KMS-11 (cell line): Measurements from ENCODE around the gene TYW5.

ENCODE experiments used
- H2AFZ ChIP-seq: fragments of 200-600 bp; sonication (generic); 2 replicates; pipeline ENCODE4 v1.6.1; 2016; ENCODE audit warnings: antibody characterized with exemption, mixed run types, low read depth
- H3K27ac ChIP-seq: fragments of 200-600 bp; sonication (generic); 2 replicates; pipeline ENCODE4 v1.6.1; 2016; ENCODE audit warnings: mild to moderate bottlenecking, mixed run types
- H3K27me3 ChIP-seq: fragments of 200-600 bp; sonication (generic); 2 replicates; pipeline ENCODE4 v1.6.1; 2017; ENCODE audit warnings: mild to moderate bottlenecking, low read depth, mixed run types, moderate library complexity; ENCODE audit not compliant: insufficient read depth
- H3K36me3 ChIP-seq: fragments of 200-600 bp; sonication (generic); 2 replicates; pipeline ENCODE4 v1.6.1; 2017; ENCODE audit warnings: mild to moderate bottlenecking, mixed run types; ENCODE audit not compliant: insufficient read depth
- H3K4me1 ChIP-seq: fragments of 200-600 bp; sonication (generic); 2 replicates; pipeline ENCODE4 v1.6.1; 2016; ENCODE audit warnings: mild to moderate bottlenecking, low read depth, mixed run types; ENCODE audit not compliant: poor library complexity, severe bottlenecking
- H3K4me2 ChIP-seq: fragments of 200-600 bp; sonication (generic); 2 replicates; pipeline ENCODE4 v1.7.0; 2016; ENCODE audit warnings: mild to moderate bottlenecking, mixed run types
- H3K4me3 ChIP-seq: fragments of 200-600 bp; sonication (generic); IDR thresholded peaks from 2 replicates; pipeline ENCODE4 v1.6.1; 2017; ENCODE audit warnings: low read depth, low read length, mixed read lengths; ENCODE audit not compliant: insufficient read depth
- H3K79me2 ChIP-seq: fragments of 200-600 bp; sonication (generic); 2 replicates; pipeline ENCODE4 v1.6.1; 2016; ENCODE audit warnings: low read depth, mixed run types; ENCODE audit not compliant: insufficient read depth
- H3K9ac ChIP-seq: fragments of 200-600 bp; sonication (generic); 2 replicates; pipeline ENCODE4 v1.6.1; 2016; ENCODE audit warnings: mild to moderate bottlenecking, mixed run types
- H4K20me1 ChIP-seq: fragments of 200-600 bp; sonication (generic); 2 replicates; pipeline ENCODE4 v1.6.1; 2016; ENCODE audit warnings: mild to moderate bottlenecking, mixed run types; ENCODE audit not compliant: insufficient read depth
- TF ChIP-seq, protein P1 (sequence below): fragments of 200-600 bp; sonication (generic); conservative IDR thresholded peaks from 2 replicates; pipeline ENCODE4 v1.6.1; 2017; ENCODE audit warnings: low read depth, mild to moderate bottlenecking, antibody characterized with exemption, low read length, moderate library complexity, mixed read lengths

The TYW5 gene

GRCh38 chr2:199997296-199997695, 42.0 kb upstream of the TYW5 start:
- Histone ChIP-seq H3K36me3 (no peaks in the 10 kb centered on the region), H3K27ac (no peak overlapping the region), H3K4me3 (no peak overlapping the region), H3K4me1 (no peaks in the 10 kb centered on the region), H3K9ac (no peak overlapping the region), H4K20me1 (no peaks in the 10 kb centered on the region), H3K79me2 (no peaks in the 10 kb centered on the region), H3K27me3 (no peaks in the 10 kb centered on the region), H3K4me2 (no peak overlapping the region), H2AFZ (no peak overlapping the region)
- TF ChIP-seq, protein P1, sequence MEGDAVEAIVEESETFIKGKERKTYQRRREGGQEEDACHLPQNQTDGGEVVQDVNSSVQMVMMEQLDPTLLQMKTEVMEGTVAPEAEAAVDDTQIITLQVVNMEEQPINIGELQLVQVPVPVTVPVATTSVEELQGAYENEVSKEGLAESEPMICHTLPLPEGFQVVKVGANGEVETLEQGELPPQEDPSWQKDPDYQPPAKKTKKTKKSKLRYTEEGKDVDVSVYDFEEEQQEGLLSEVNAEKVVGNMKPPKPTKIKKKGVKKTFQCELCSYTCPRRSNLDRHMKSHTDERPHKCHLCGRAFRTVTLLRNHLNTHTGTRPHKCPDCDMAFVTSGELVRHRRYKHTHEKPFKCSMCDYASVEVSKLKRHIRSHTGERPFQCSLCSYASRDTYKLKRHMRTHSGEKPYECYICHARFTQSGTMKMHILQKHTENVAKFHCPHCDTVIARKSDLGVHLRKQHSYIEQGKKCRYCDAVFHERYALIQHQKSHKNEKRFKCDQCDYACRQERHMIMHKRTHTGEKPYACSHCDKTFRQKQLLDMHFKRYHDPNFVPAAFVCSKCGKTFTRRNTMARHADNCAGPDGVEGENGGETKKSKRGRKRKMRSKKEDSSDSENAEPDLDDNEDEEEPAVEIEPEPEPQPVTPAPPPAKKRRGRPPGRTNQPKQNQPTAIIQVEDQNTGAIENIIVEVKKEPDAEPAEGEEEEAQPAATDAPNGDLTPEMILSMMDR: no peak

DNA sequence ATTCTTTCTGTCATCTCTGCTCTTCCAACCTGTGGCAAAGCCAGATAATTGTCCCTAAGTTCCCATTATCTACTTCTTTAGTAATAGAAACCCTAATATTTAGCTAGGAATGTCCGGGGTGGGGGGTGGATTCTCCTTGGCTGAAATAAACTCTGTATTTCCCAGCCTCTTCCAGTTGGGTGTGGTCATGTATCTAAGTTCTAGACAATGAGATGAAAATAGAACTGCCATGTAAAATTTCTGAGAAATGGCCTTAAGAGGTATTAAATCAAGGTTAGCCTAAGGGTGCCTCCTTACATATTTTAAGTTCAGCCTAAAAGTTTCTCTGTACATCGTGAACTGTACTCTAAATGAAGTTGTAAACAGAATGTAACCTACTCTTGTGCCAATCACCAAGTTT, 39.6 kb upstream of the TYW5 start:
- TF ChIP-seq, protein P1: no peak
- H3K4me3 ChIP-seq: no peak overlapping the region
- no peak overlapping the region for H3K9ac ChIP-seq
- H3K27me3 ChIP-seq: no peaks in the 10 kb centered on the region
- no peak overlapping the region for H3K4me2 ChIP-seq
- H4K20me1 ChIP-seq: no peaks in the 10 kb centered on the region
- no peaks in the 10 kb centered on the region for H3K36me3 ChIP-seq
- no peaks in the 10 kb centered on the region for H3K79me2 ChIP-seq
- no peaks in the 10 kb centered on the region for H3K4me1 ChIP-seq
- no peak overlapping the region for H3K27ac ChIP-seq
- no peak overlapping the region for H2AFZ ChIP-seq

GRCh38 chr2:199994371-199994770, 39.1 kb upstream of the TYW5 start:
- H3K4me3 ChIP-seq: no peak overlapping the region
- H3K9ac ChIP-seq: no peak overlapping the region
- H3K36me3 ChIP-seq: no peaks in the 10 kb centered on the region
- no peak overlapping the region for H3K27ac ChIP-seq
- no peaks in the 10 kb centered on the region for H3K4me1 ChIP-seq
- no peaks in the 10 kb centered on the region for H4K20me1 ChIP-seq
- TF ChIP-seq, protein P1: no peak
- H3K79me2 ChIP-seq: no peaks in the 10 kb centered on the region
- H3K4me2 ChIP-seq: no peak overlapping the region
- no peaks in the 10 kb centered on the region for H3K27me3 ChIP-seq
- H2AFZ ChIP-seq: no peak overlapping the region

GRCh38 chr2:199992296-199992695, 37.0 kb upstream of the TYW5 start:
- no peak overlapping the region for H3K27ac ChIP-seq
- H2AFZ ChIP-seq: no peak overlapping the region
- no peaks in the 10 kb centered on the region for H3K36me3 ChIP-seq
- no peak overlapping the region for H3K9ac ChIP-seq
- TF ChIP-seq, protein P1: no peak
- H3K79me2 ChIP-seq: no peaks in the 10 kb centered on the region
- no peaks in the 10 kb centered on the region for H3K4me1 ChIP-seq
- no peak overlapping the region for H3K4me3 ChIP-seq
- H4K20me1 ChIP-seq: no peaks in the 10 kb centered on the region
- no peaks in the 10 kb centered on the region for H3K27me3 ChIP-seq
- no peak overlapping the region for H3K4me2 ChIP-seq

GRCh38 chr2:199991691-199992090, 36.4 kb upstream of the TYW5 start:
- Histone ChIP-seq H4K20me1 (no peaks in the 10 kb centered on the region), H3K4me3 (no peak overlapping the region), H3K4me2 (no peak overlapping the region), H3K27ac (no peak overlapping the region), H3K4me1 (no peaks in the 10 kb centered on the region), H2AFZ (no peak overlapping the region), H3K27me3 (no peaks in the 10 kb centered on the region), H3K36me3 (no peaks in the 10 kb centered on the region), H3K79me2 (no peaks in the 10 kb centered on the region), H3K9ac (no peak overlapping the region)
- TF ChIP-seq, protein P1: no peak
